PC-3 (cell line): ENCODE data around the gene TUSC2. TPM values are rescaled to one million over a fixed set of nuclear protein-coding genes. Genes with fewer than 3 reads are reported as not detected.

Experiments
- ATAC-seq: fragments of 200-7000 bp; cut with Tn5 transposase; 2 replicates; pipeline ENCODE4 v1.9.1; 2020; ENCODE audit warnings: mild to moderate bottlenecking, moderate library complexity
- BruUV-seq: library from RNA; stranded (reverse); fragments of 400-500 nt; replicated peaks from 2 replicates; lab custom pipeline; 2021; lab: Mats Ljungman, UMichigan
- CTCF ChIA-PET: fragments of 300-600 bp; sonication (Branson Sonifier 250); formaldehyde crosslinking; loops from one replicate; lab custom pipeline; 2022; ENCODE audit warnings: antibody characterized with exemption; lab: Charles Lee
- POLR2A ChIA-PET: fragments of 300-600 bp; sonication (Branson Sonifier 250); formaldehyde crosslinking; loops from one replicate; lab custom pipeline; 2022; ENCODE audit warnings: antibody characterized with exemption; ENCODE audit not compliant: unreplicated experiment; lab: Charles Lee
- DNase-seq: peaks from one replicate; pipeline ENCODE4 v3.0.0-alpha.2; 2015
- H2AFZ ChIP-seq: fragments of 300-600 bp; sonication (generic); 2 replicates; pipeline ENCODE4 v1.6.0; 2016; ENCODE audit warnings: antibody characterized with exemption, low read length
- H3F3A ChIP-seq: fragments of 300-600 bp; sonication (generic); one replicate; pipeline ENCODE4 v1.6.0; 2017; ENCODE audit warnings: antibody characterized with exemption, low read length, control low read depth, mild to moderate bottlenecking; ENCODE audit not compliant: unreplicated experiment
- H3K27ac ChIP-seq: fragments of 300-600 bp; sonication (generic); 2 replicates; pipeline ENCODE4 v1.5.1; 2016; ENCODE audit warnings: mild to moderate bottlenecking, low read length
- H3K27me3 ChIP-seq: fragments of 300-600 bp; sonication (generic); 2 replicates; pipeline ENCODE4 v1.6.1; 2016; ENCODE audit warnings: low read length, mixed read lengths
- H3K36me3 ChIP-seq: fragments of 300-600 bp; sonication (generic); 2 replicates; pipeline ENCODE4 v1.6.1; 2016; ENCODE audit warnings: low read depth, mixed run types, low read length, mixed read lengths
- H3K4me1 ChIP-seq: fragments of 300-600 bp; sonication (generic); 2 replicates; pipeline ENCODE4 v1.5.1; 2016; ENCODE audit warnings: low read length; ENCODE audit not compliant: insufficient read depth
- H3K4me2 ChIP-seq: fragments of 300-600 bp; sonication (generic); 2 replicates; pipeline ENCODE4 v1.6.0; 2016; ENCODE audit warnings: low read length
- H3K4me3 ChIP-seq: fragments of 300-600 bp; sonication (generic); 2 replicates; pipeline ENCODE4 v1.5.1; 2016; ENCODE audit warnings: mild to moderate bottlenecking, low read length, mixed read lengths
- H3K79me2 ChIP-seq: fragments of 300-600 bp; sonication (generic); 2 replicates; pipeline ENCODE4 v1.6.1; 2017; ENCODE audit warnings: low read length, mixed read lengths
- H3K9ac ChIP-seq: fragments of 300-600 bp; sonication (generic); 2 replicates; pipeline ENCODE4 v1.6.0; 2016; ENCODE audit warnings: mild to moderate bottlenecking, low read length
- H3K9me2 ChIP-seq: fragments of 300-600 bp; sonication (generic); replicated peaks from 2 replicates; pipeline ENCODE4 v1.6.1; 2016; ENCODE audit warnings: mixed run types, low read length, mixed read lengths
- H3K9me3 ChIP-seq: fragments of 300-600 bp; sonication (generic); 2 replicates; pipeline ENCODE4 v1.6.1; 2016; ENCODE audit warnings: low read length, mixed read lengths
- H4K20me1 ChIP-seq: fragments of 300-600 bp; sonication (generic); 2 replicates; pipeline ENCODE4 v1.6.1; 2016; ENCODE audit warnings: low read length, mixed read lengths
- EZH2 ChIP-seq: fragments of 300-600 bp; sonication (generic); IDR thresholded peaks from one replicate; pipeline ENCODE4 v1.6.1; 2017; ENCODE audit warnings: antibody characterized with exemption, mild to moderate bottlenecking, low read length; ENCODE audit not compliant: unreplicated experiment
- EZH2phosphoT487 ChIP-seq: fragments of 300-600 bp; sonication (generic); IDR thresholded peaks from 2 replicates; pipeline ENCODE4 v1.6.1; 2018; ENCODE audit warnings: mild to moderate bottlenecking, antibody characterized with exemption, low read length, borderline replicate concordance
- intact Hi-C: fragments of 100-400 bp; cut with micrococcal nuclease; formaldehyde crosslinking; loops from 2 replicates; pipeline ENCODE4 v1.9.0; 2023
- total RNA-seq: library from RNA; depleted of rRNA; stranded (reverse); fragments of >200 nt; gene quantifications from 2 replicates; pipeline ENCODE4 v1.2.3, GENCODE V29; 2014
- TF ChIP-seq, protein P1 (sequence below): fragments of 300-600 bp; sonication (generic); conservative IDR thresholded peaks from 2 replicates; pipeline ENCODE4 v1.5.1; 2017; ENCODE audit warnings: antibody characterized with exemption, low read depth, mild to moderate bottlenecking, low read length

Gene TUSC2
- total RNA-seq, 1 experiment from 2014 or later = 143 TPM

DNA sequence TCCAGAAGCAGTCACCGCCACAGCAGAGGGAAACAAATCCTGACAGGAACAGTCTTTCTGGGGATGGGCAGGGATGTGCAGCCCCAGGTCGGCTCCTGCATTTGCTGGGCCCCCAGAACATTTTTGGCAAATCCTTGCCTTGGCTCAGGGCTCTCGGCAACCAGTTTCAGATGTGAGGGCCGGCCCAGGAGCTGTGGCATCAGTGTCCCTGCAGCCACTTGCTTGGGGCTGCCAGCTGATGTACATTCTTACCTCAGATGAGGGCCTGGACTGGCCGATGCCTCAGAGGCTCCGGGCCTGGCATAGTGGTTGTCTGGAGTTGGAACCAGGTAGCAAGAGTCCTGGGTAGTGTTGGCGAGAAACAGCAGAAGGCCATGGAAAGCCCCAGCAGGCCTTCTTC is 26.8 kb upstream of the TUSC2 start:
- peaks cover 81% of the 10 kb centered on the region for H3K79me2 ChIP-seq
- peaks cover 36% of the 10 kb centered on the region for H4K20me1 ChIP-seq
- intact Hi-C loops = loop anchor here (5.0 kb wide), 2 partner anchors 257 to 1032 kb away; partner anchors contain the start of genes CISH and MANF

DNA sequence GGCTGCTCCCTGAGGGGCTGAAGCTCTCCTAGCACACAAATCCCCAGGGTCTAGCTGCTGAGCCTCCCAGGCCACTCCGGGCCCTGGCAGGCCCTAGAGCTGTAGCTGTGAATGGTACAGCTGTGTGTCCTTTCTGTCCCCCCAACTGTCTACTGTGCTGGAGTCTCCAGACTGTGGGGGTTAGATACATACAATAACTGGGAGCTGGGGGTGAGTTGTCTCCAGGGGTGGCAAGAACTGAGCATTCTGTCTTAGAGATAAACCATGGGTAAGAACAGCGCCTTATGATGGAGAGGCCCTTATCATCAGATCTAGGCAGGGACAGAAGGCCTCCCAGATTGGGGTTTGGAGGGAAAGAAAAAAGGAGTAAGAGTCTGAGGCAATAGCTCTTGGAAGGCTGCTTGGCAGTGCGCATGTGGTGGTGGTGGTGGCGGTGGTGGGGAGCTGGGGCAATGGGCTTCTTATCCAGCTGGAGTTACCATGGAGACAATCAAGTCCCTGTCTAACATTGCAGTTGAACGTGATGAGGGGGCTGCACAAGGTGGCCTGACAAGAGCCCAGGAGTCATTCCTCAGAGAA is 26.3 kb upstream of the TUSC2 start:
- H3K9me3 ChIP-seq = no peaks in the 10 kb centered on the region
- no peak overlapping the region for H2AFZ ChIP-seq
- H3K4me1 ChIP-seq = peaks cover 57% of the 10 kb centered on the region
- H3F3A ChIP-seq = no peaks in the 10 kb centered on the region
- H4K20me1 ChIP-seq = peaks cover 36% of the 10 kb centered on the region
- no peak overlapping the region for H3K27ac ChIP-seq
- no peaks in the 10 kb centered on the region for H3K9me2 ChIP-seq
- ChIA-PET CTCF (no interaction called here), POLR2A (interaction anchor here (0.7 kb wide), 1 partner anchor 190 kb away, joined by 3 read pairs; no protein-coding TSS in a partner anchor)
- DNase-seq (no peak), ATAC-seq (no peak)
- peaks cover 86% of the 10 kb centered on the region for H3K79me2 ChIP-seq
- no peak overlapping the region for H3K4me2 ChIP-seq
- H3K9ac ChIP-seq = no peak overlapping the region
- no peaks in the 10 kb centered on the region for H3K27me3 ChIP-seq
- intact Hi-C loops = loop anchor here (5.0 kb wide), 2 partner anchors 258 to 1033 kb away; partner anchors contain the start of genes CISH and MANF
- no TSS peak for BruUV-seq
- H3K36me3 ChIP-seq = peaks cover 34% of the 10 kb centered on the region
- no peak overlapping the region for H3K4me3 ChIP-seq
- no peak for TF ChIP-seq EZH2
- no peak for TF ChIP-seq EZH2phosphoT487
- TF ChIP-seq, protein P1, sequence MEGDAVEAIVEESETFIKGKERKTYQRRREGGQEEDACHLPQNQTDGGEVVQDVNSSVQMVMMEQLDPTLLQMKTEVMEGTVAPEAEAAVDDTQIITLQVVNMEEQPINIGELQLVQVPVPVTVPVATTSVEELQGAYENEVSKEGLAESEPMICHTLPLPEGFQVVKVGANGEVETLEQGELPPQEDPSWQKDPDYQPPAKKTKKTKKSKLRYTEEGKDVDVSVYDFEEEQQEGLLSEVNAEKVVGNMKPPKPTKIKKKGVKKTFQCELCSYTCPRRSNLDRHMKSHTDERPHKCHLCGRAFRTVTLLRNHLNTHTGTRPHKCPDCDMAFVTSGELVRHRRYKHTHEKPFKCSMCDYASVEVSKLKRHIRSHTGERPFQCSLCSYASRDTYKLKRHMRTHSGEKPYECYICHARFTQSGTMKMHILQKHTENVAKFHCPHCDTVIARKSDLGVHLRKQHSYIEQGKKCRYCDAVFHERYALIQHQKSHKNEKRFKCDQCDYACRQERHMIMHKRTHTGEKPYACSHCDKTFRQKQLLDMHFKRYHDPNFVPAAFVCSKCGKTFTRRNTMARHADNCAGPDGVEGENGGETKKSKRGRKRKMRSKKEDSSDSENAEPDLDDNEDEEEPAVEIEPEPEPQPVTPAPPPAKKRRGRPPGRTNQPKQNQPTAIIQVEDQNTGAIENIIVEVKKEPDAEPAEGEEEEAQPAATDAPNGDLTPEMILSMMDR = no peak

More for the DNA sequence above, 26.8 kb upstream of the TUSC2 start:
- ChIA-PET POLR2A (interaction anchor here (0.7 kb wide), 1 partner anchor 1014 kb away, joined by 3 read pairs; no protein-coding TSS in a partner anchor), CTCF (no interaction called here)
- no peak overlapping the region for H3K4me2 ChIP-seq
- no peaks in the 10 kb centered on the region for H3K27me3 ChIP-seq
- no peak overlapping the region for H3K27ac ChIP-seq
- TF ChIP-seq EZH2phosphoT487 (no peak), EZH2 (no peak)
- TF ChIP-seq, protein P1 = no peak
- H3K9ac ChIP-seq = no peak overlapping the region
- no peaks in the 10 kb centered on the region for H3K9me3 ChIP-seq
- H3K9me2 ChIP-seq = no peaks in the 10 kb centered on the region
- no peaks in the 10 kb centered on the region for H3F3A ChIP-seq
- H3K4me1 ChIP-seq = peaks cover 54% of the 10 kb centered on the region
- no peak overlapping the region for H3K4me3 ChIP-seq
- ATAC-seq (no peak), DNase-seq (no peak)
- peaks cover 34% of the 10 kb centered on the region for H3K36me3 ChIP-seq
- no TSS peak for BruUV-seq
- no peak overlapping the region for H2AFZ ChIP-seq
